Neural progenitor cell (in vitro differentiated cells): ENCODE results near the gene MRPL21. TPM values are rescaled to one million over a fixed set of nuclear protein-coding genes. Genes with fewer than 3 reads are reported as not detected.
"Not testable (repeated sequence)": the region's sequence is repeated elsewhere in the genome, so short reads cannot be mapped to it uniquely, and the experiment has no call there.

Experiments used
- DNase-seq: peaks from one replicate; pipeline ENCODE4 v3.0.0-alpha.2; 2016; ENCODE audit warnings: low spot score
- H2AFZ ChIP-seq: fragments of 200-600 bp; sonication (generic); replicated peaks from 2 replicates; pipeline ENCODE4 v1.6.1; 2016; ENCODE audit warnings: antibody characterized with exemption
- H3F3A ChIP-seq: fragments of 200-600 bp; sonication (generic); 2 replicates; pipeline ENCODE4 v1.6.1; 2016; ENCODE audit warnings: antibody characterized with exemption, low read depth
- H3K27ac ChIP-seq: fragments of 200-600 bp; sonication (generic); 2 replicates; pipeline ENCODE4 v1.5.1; 2016; ENCODE audit warnings: mild to moderate bottlenecking
- H3K27me3 ChIP-seq: fragments of 200-600 bp; sonication (generic); 2 replicates; pipeline ENCODE4 v1.6.1; 2016; ENCODE audit warnings: mild to moderate bottlenecking, moderate library complexity
- H3K36me3 ChIP-seq: fragments of 200-600 bp; sonication (generic); 2 replicates; pipeline ENCODE4 v1.5.1; 2016
- H3K4me1 ChIP-seq: fragments of 200-600 bp; sonication (generic); 2 replicates; pipeline ENCODE4 v1.6.1; 2016; ENCODE audit warnings: mixed run types
- H3K4me2 ChIP-seq: fragments of 200-600 bp; sonication (generic); 2 replicates; pipeline ENCODE4 v1.6.1; 2016
- H3K4me3 ChIP-seq: fragments of 200-600 bp; sonication (generic); 2 replicates; pipeline ENCODE4 v1.5.1; 2016
- H3K79me2 ChIP-seq: fragments of 200-600 bp; sonication (generic); 2 replicates; pipeline ENCODE4 v1.6.1; 2016; ENCODE audit warnings: low read depth
- H3K9ac ChIP-seq: fragments of 200-600 bp; sonication (generic); 2 replicates; pipeline ENCODE4 v1.6.1; 2016
- H3K9me3 ChIP-seq: fragments of 200-600 bp; sonication (generic); 2 replicates; pipeline ENCODE4 v1.5.1; 2016; ENCODE audit warnings: low read depth
- H4K20me1 ChIP-seq: fragments of 200-600 bp; sonication (generic); 2 replicates; pipeline ENCODE4 v1.6.1; 2016; ENCODE audit warnings: low read depth
- H3K27ac Mint-ChIP-seq: 3 replicates; pipeline ENCODE4 v1.8.0; 2021; ENCODE audit warnings: mixed read lengths
- H3K27me3 Mint-ChIP-seq: 2 replicates; pipeline ENCODE4 v1.8.0; 2022; ENCODE audit warnings: low read depth, mild to moderate bottlenecking, inconsistent platforms, moderate library complexity, mixed read lengths; ENCODE audit not compliant: insufficient read depth
- H3K36me3 Mint-ChIP-seq: 3 replicates; pipeline ENCODE4 v1.8.0; 2021; ENCODE audit warnings: mixed read lengths
- H3K4me1 Mint-ChIP-seq: 3 replicates; pipeline ENCODE4 v1.8.0; 2021; ENCODE audit warnings: mixed read lengths
- H3K4me3 Mint-ChIP-seq: 3 replicates; pipeline ENCODE4 v1.8.0; 2021; ENCODE audit warnings: mild to moderate bottlenecking, moderate library complexity, mixed read lengths
- H3K9me3 Mint-ChIP-seq: 3 replicates; pipeline ENCODE4 v1.8.0; 2020; ENCODE audit warnings: mixed read lengths
- CTCF ChIP-seq: fragments of 200-600 bp; sonication (generic); IDR thresholded peaks from 2 replicates; pipeline ENCODE4 v1.5.1; 2017; ENCODE audit warnings: antibody characterized with exemption, mild to moderate bottlenecking
- EZH2 ChIP-seq: fragments of 200-600 bp; sonication (generic); IDR thresholded peaks from 2 replicates; pipeline ENCODE4 v1.6.1; 2017; ENCODE audit warnings: antibody characterized with exemption, mild to moderate bottlenecking, moderate library complexity
- EZH2phosphoT487 ChIP-seq: fragments of 200-600 bp; sonication (generic); IDR thresholded peaks from 2 replicates; pipeline ENCODE4 v1.6.1; 2017; ENCODE audit warnings: antibody characterized with exemption
- total RNA-seq: library from RNA; depleted of rRNA; stranded (reverse); fragments of >200 nt; gene quantifications from 2 replicates; pipeline ENCODE4 v1.2.3, GENCODE V29; 2015; ENCODE audit warnings: low replicate concordance

MRPL21 gene
- total RNA-seq, 1 donor from 2014 or later, result 32.3 TPM

- H3K36me3 ChIP-seq, result no peaks in the 10 kb centered on the region
- no peaks in the 10 kb centered on the region for H3F3A ChIP-seq
- no peaks in the 10 kb centered on the region for H3K4me1 ChIP-seq
- H3K79me2 ChIP-seq, result no peaks in the 10 kb centered on the region
- Mint-ChIP-seq H3K36me3 (peaks cover 15% of the 10 kb centered on the region), H3K9me3 (no peaks in the 10 kb centered on the region), H3K27me3 (peaks cover 2% of the 10 kb centered on the region), H3K4me1 (peaks cover 2% of the 10 kb centered on the region), H3K27ac (no peak overlapping the region), H3K4me3 (no peak overlapping the region)
- DNase-seq, result no peak
- no peaks in the 10 kb centered on the region for H3K27me3 ChIP-seq
- H3K9ac ChIP-seq, result no peak overlapping the region
- H2AFZ ChIP-seq, result no peak overlapping the region
- no peak overlapping the region for H3K27ac ChIP-seq
- H4K20me1 ChIP-seq, result peaks cover 6% of the 10 kb centered on the region
- no peak overlapping the region for H3K4me3 ChIP-seq
- no peak for TF ChIP-seq EZH2
- no peak for TF ChIP-seq CTCF
- no peak for TF ChIP-seq EZH2phosphoT487
- no peak overlapping the region for H3K4me2 ChIP-seq
- no peaks in the 10 kb centered on the region for H3K9me3 ChIP-seq
Observed at GRCh38 chr11:68890490-68891231, 13.0 kb downstream of the MRPL21 start.

- TF ChIP-seq EZH2 (no peak), CTCF (peak; percentile 66), EZH2phosphoT487 (no peak)
- Mint-ChIP-seq H3K27ac (no peak overlapping the region), H3K4me3 (no peak overlapping the region), H3K27me3 (peaks cover 2% of the 10 kb centered on the region), H3K4me1 (peaks cover 2% of the 10 kb centered on the region), H3K36me3 (peaks cover 15% of the 10 kb centered on the region), H3K9me3 (no peaks in the 10 kb centered on the region)
- peak; percentile 71 for DNase-seq
- Histone ChIP-seq H3K27ac (no peak overlapping the region), H3K4me1 (no peaks in the 10 kb centered on the region), H3F3A (no peaks in the 10 kb centered on the region), H3K4me3 (no peak overlapping the region), H3K4me2 (no peak overlapping the region), H3K9ac (no peak overlapping the region), H3K27me3 (no peaks in the 10 kb centered on the region), H3K36me3 (no peaks in the 10 kb centered on the region), H2AFZ (no peak overlapping the region), H3K79me2 (no peaks in the 10 kb centered on the region), H4K20me1 (peaks cover 6% of the 10 kb centered on the region), H3K9me3 (no peaks in the 10 kb centered on the region)
Observed at GRCh38 chr11:68889948-68890446, 13.6 kb downstream of the MRPL21 start.

DNA sequence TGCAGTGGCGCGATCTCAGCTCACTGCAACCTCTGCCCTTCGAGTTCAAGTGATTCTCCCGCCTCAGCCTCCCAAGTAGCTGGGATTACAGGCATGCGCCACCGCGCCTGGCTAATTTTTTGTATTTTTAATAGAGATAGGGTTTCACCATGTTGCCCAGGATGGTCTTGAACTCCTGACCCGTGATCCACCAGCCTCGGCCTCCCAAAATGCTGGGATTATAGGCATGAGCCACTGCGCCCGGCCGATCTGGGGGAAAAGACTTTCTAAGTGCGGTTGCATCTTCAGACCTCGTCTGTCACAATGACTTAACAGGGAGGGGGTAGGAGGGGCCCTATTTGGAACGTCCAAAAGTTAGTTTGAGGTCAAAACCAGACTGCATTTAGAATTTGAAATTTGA lies 18.8 kb downstream of the MRPL21 start:
- not testable (repeated sequence) for H3K36me3 Mint-ChIP-seq, H3K27me3 ChIP-seq, H3K4me3 ChIP-seq, H3K9me3 ChIP-seq, H3K4me2 ChIP-seq, H3K36me3 ChIP-seq, H3K9ac ChIP-seq, H3F3A ChIP-seq, H3K27me3 Mint-ChIP-seq, H3K4me1 Mint-ChIP-seq, H3K27ac ChIP-seq, H3K27ac Mint-ChIP-seq, H3K79me2 ChIP-seq, H2AFZ ChIP-seq, H4K20me1 ChIP-seq, H3K4me1 ChIP-seq, H3K9me3 Mint-ChIP-seq, DNase-seq, H3K4me3 Mint-ChIP-seq

DNA sequence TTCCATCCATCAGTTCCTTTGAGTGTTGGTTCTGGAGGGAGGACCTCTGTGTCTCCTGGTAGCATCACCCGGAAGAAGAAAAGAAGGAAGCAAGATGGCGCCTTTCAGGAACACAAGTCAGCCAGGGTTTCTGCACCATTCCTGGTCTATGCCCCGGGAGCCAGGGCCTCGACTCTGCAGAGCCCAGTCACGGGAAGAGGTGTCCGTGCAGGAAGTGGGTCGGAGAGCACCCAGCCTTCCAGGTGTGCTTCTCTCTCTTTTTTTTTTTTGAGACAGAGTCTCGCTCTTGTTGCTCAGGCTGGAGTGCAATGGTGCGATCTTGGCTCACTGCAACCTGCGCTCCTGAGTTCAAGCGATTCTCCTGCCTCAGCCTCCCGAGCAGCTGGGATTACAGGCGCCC lies 21.2 kb downstream of the MRPL21 start:
- Mint-ChIP-seq H3K4me3 (no peak overlapping the region), H3K36me3 (peaks cover 6% of the 10 kb centered on the region), H3K9me3 (no peaks in the 10 kb centered on the region), H3K4me1 (no peaks in the 10 kb centered on the region), H3K27ac (peak overlapping the region; percentile 13), H3K27me3 (peaks cover 7% of the 10 kb centered on the region)
- H3K79me2 ChIP-seq, result no peaks in the 10 kb centered on the region
- no peak overlapping the region for H2AFZ ChIP-seq
- no peak overlapping the region for H3K27ac ChIP-seq
- DNase-seq, result no peak
- peaks cover 10% of the 10 kb centered on the region for H3F3A ChIP-seq
- no peaks in the 10 kb centered on the region for H3K27me3 ChIP-seq
- H3K4me3 ChIP-seq, result no peak overlapping the region
- no peaks in the 10 kb centered on the region for H3K36me3 ChIP-seq
- no peaks in the 10 kb centered on the region for H3K9me3 ChIP-seq
- H4K20me1 ChIP-seq, result peaks cover 15% of the 10 kb centered on the region
- no peak for TF ChIP-seq CTCF
- TF ChIP-seq EZH2, result no peak
- TF ChIP-seq EZH2phosphoT487, result no peak
- H3K9ac ChIP-seq, result no peak overlapping the region
- peaks cover 4% of the 10 kb centered on the region for H3K4me1 ChIP-seq
- H3K4me2 ChIP-seq, result no peak overlapping the region
